GM12801 (cell line): ENCODE measurements around the gene HIGD1B.

Source experiments
- TF ChIP-seq, protein P1 (sequence below): IDR thresholded peaks from one replicate; pipeline ENCODE4 v1.5.1; 2011; ENCODE audit warnings: control low read depth; ENCODE audit not compliant: insufficient read length; ENCODE audit errors: extremely low read depth

HIGD1B gene

DNA sequence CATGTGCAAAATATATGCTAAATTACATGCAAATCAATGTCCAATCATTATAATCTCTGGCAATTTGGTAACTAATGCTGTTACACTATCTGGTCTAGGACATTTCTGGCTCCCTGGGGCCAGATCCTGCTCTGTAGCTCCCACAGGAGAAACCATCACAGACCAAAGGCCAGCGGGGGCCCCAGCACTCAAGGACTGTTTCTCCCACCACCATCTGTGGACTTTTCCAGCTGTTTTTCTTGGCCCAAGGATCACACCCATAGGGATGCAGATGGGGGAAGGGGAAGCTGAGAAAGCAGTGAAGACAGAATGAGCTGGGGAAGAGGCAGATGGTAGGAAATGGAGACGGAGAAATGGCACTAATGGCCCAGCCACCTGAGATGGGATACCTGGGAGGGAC is at the start of gene HIGD1B:
TSS of gene HIGD1B (plus strand) at position 298 of the 400 bp plus-strand sequence. CDS start 270 bp downstream, outside the sequence.
- TF ChIP-seq, protein P1, sequence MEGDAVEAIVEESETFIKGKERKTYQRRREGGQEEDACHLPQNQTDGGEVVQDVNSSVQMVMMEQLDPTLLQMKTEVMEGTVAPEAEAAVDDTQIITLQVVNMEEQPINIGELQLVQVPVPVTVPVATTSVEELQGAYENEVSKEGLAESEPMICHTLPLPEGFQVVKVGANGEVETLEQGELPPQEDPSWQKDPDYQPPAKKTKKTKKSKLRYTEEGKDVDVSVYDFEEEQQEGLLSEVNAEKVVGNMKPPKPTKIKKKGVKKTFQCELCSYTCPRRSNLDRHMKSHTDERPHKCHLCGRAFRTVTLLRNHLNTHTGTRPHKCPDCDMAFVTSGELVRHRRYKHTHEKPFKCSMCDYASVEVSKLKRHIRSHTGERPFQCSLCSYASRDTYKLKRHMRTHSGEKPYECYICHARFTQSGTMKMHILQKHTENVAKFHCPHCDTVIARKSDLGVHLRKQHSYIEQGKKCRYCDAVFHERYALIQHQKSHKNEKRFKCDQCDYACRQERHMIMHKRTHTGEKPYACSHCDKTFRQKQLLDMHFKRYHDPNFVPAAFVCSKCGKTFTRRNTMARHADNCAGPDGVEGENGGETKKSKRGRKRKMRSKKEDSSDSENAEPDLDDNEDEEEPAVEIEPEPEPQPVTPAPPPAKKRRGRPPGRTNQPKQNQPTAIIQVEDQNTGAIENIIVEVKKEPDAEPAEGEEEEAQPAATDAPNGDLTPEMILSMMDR, result no peak

DNA sequence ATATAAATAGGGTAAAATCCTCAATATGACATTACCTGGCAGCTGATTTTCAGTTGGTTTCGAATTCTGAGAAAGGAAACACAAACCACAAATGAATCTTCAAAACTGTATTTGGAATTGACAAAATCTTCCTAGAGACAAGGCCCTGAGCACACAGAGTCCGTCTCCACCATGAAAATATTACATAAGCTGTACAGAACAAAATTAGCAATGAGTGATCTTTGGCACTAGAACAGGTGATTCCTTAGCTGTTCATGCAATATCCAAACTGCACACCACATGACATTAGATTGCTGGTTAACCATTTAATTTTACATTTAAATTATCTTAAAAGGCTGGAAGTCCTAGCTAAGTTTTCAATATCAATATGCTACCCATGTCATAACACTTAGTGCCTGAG is 49.3 kb upstream of the HIGD1B start:
- TF ChIP-seq, protein P1, result no peak

DNA sequence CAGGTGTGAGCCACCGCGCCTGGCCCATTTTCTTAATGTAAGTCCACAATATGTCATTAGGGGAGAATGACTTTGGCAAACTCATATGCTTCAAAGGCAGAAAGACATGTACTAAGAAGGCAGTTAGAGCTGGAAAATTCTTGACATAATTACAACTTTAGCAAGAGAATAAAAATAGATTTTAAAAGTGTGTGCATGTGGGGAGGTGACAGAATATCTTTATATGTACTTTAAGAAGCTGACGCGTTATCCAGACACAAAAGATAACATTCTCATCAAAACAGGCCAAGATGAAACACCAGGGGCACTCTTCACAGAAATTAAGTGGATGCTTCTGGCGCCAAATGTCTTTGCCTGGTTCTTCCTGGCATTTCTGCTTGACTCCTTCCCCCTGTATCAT is 45.8 kb upstream of the HIGD1B start:
- TF ChIP-seq, protein P1, result no peak

DNA sequence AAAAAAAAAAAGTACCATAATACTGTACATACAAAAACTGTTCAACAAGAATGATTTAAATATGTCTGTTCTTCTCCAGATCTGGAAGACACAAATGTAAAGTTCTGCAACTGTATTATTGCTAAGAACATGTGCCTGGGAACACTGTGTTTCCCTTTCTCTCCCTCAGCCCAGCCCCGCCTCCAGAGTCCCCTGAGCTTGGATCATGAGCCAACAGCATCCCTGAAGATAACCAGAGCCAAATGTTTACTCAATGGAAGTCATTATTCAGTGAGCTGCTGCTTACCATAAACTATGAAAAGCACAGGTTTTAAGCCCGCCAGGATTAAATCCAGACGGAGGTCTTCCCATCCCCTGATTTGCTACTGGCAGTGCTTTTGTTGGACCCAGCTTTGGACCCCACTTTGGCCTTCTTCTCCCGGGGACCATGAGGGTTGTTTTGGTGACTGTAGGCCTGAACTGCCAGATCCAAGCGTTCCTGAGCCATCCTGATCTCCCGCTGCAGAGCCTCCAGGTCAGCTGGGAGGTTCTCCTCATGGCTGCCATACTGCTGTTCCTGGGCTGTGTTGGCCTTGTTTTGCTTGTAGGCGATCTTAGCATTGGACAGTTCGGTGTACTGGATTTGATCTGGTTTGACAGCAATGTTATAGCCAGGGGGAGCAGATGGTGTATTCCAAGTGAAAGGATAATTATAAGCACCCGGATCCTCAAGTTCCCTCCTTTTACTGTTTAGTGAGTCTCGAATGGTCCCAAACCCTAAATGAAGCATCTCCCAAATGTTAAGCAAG is 43.2 kb upstream of the HIGD1B start:
- TF ChIP-seq, protein P1, result no peak

DNA sequence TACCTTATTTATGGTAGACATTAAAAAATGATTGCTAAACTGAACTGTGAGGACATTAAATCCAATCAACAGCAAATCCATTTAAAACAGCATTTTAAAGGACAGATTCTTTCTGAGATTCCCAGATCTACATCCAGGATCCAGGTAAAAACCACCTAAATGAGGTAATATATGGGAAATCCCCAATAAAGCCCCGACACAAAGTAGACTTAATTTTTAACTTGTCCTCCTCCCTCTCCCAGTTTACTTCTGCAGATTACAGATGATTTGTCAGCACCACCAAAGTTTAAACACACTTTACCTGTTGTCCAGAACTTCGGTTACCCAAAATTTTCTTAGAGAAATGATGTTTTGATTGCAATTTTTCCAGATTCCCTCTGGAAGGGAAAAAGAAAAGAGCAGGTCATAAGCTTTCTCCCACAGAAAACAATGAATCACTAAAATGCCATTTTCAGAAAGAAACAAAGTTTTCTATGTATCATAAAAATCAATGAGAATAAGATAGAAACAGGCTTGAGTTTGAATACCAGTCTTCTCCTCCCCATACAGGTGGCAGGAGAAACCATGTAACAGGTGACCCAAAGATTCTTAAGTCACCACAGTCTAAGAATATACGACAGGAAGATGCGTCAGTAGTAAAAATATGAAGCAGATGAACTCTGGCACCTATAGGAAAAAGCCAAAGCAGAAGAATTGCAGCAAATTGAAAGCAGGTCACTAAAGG is 40.4 kb upstream of the HIGD1B start:
- TF ChIP-seq, protein P1, result no peak

DNA sequence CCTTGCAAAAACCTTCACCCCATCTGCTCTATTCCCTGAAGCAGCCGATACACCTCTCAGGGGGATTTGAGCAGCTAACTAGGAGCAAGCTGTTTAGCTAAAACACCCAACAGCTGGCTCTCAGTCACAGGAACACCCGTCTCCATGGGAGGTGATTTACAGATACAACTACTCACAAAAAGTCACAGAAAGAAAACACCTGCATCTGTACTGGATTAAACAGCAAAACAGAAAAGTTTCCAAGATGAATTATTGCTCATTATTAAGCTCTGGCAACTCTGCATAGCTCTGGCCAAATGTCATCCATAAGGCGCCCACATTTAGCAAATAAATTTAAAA is 39.9 kb upstream of the HIGD1B start:
- TF ChIP-seq, protein P1, result no peak

DNA sequence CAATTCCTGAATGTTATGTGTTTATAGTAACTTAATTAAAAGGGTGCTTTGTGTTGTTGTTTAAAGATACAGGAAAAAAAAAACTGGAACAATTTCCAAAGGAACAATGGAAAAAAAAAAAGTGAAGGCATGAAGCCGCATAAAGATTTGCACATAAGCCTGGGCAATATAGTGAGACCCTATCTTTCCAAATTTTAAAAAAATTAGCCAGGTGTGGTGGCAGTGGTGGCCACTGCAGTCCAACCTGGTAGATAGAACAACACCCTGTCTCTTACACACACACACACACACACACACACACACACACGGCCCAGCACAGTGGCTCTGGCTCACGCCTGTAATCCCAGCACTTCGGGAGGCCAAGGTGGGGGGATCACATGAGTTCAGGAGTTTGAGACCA is 39.5 kb upstream of the HIGD1B start:
- TF ChIP-seq, protein P1, result no peak
